Femur (tissue), 1 donor: ENCODE data around the gene PRKAR1B.
"Not testable (repeated sequence)": the region's sequence is repeated elsewhere in the genome, so short reads cannot be mapped to it uniquely, and the experiment has no call there.

Experiments
- DNase-seq: peaks from one replicate; pipeline ENCODE4 v3.0.0-alpha.2; 2017

PRKAR1B gene

GRCh38 chr7:619368-619840, 107.7 kb downstream of the PRKAR1B start:
- DNase-seq = no peak

GRCh38 chr7:618539-619367, 108.3 kb downstream of the PRKAR1B start:
- DNase-seq = no peak

DNA sequence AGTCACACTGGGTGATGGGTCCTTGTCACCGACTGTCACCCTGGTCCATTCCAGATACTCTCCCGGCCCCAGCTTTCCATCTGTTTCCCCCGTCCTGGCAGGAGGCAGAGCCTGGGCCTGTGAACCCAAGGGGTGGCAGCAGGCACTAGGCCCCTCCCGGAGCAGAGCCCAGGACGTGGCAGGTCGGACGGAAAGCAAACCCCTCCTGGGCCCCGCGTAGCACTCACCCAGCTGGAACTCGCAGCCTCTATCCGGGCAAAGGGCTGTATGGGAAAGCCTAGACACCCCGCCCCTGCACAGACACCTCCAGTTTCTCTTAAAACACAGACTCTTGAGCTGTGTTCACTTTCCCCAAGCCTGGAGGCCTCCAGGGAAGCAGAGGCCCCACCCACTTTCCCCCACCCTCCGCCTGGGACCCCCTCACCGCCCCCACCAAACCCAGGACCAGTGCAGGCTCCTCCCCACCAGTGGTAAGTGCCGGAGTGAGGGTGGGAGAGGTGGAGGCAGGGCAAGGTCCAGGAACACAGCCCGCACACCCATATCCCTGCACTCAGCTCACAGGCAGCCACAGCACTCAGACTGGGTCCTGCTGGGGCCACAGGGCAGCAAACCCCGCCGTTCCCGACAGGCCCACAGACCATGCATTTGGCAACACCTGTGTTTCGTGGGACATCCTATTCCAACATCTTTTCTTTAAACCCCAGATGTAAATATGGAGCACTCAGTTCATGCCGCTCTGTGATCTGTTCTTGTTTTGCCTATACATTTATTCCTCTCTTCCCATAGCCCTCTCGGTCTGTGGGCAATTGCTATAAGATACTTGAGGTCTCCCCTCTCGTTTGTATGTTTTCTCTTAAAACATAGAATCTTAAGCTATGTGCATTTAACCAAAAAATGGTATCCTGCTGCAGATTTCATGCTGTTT, 109.2 kb downstream of the PRKAR1B start:
- no peak for DNase-seq

GRCh38 chr7:613442-614140, 113.5 kb downstream of the PRKAR1B start:
- DNase-seq = no peak

GRCh38 chr7:611837-612236, 115.2 kb downstream of the PRKAR1B start:
- DNase-seq = not testable (repeated sequence)

DNA sequence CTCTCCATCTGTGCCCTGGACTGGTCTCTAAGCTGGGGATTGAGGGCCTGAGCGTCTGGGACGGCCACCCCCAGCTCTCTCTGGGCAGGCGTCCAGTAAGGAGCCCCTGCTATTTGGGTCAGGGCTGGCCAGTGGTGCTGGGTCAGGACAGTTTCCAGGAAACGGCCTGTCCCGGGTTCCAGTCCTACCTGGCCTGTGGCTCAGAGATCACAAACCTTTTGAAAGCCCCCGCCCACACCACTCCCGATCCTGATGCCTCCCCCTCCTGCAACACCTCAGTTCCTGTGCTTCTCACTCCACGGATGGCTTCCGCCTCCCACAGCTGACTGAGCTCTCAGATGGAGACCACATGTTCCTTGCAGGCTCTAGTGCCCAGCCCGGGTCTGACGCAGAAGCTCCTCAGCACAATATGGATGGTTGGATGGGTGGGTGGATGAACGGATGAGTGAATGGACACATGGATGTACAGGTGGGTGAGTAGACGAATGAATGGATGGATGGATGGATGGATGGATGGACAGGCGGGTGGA, 115.7 kb downstream of the PRKAR1B start:
- DNase-seq = no peak

DNA sequence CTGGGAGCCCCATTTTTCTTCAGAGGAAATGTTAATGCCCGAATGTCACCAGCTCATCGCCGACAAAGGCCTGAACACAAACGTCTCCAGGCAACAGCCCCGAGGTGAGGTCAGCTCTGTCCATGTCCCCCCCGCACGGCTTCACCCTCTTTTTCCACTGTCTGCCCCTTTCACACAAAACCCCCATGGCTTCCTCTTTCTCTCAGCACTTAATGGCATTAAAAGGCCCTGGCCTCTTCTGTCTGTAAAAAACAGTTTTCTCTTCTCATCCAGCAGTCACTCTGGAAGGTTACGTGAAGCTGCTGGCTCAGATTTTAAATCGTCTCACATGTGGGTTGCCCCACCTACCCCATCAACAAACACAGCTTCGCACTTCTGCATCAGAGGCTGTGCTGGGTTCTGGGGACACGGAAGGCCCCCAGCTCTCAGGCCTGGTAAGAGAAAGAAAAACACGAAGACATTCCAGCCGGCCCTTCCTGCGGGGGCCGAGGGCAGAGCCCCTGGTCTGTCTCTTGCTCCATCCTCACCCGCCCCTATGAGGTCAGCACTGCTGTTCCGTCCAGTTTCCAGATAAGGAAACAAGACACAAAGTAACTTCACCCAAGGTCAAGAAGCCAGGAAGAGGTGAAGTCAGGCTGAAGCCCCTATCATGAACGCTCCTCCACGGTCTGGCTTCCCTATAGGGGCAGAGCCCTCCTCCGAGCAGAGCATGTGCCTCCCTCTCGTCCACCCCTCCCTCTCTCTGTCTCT, 116.4 kb downstream of the PRKAR1B start:
- DNase-seq = no peak

- DNase-seq = no peak
Measured at GRCh38 chr7:610141-610530, 116.9 kb downstream of the PRKAR1B start.

- DNase-seq = no peak
Measured at GRCh38 chr7:609365-609764, 117.7 kb downstream of the PRKAR1B start.

GRCh38 chr7:608954-609353, 118.1 kb downstream of the PRKAR1B start:
- no peak for DNase-seq

DNA sequence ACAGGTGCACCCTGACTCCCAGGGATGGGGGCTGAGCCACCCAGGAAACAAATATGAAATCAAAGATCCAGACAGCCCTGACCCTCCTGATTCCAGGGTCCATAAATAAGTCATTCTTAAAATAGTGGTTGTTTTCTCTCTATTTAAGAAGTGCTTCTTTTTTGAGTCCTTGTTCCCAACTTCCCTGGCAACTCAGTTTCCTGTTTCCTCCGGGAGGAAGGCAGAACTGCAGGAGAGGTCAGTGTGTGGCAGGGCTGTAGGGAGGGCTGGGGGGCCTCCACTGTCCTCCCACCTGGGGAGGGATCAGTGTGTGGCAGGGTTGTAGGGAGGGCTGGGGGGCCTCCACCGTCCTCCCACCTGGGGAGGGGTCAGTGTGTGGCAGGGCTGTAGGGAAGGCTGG, 118.7 kb downstream of the PRKAR1B start:
- DNase-seq = no peak

DNA sequence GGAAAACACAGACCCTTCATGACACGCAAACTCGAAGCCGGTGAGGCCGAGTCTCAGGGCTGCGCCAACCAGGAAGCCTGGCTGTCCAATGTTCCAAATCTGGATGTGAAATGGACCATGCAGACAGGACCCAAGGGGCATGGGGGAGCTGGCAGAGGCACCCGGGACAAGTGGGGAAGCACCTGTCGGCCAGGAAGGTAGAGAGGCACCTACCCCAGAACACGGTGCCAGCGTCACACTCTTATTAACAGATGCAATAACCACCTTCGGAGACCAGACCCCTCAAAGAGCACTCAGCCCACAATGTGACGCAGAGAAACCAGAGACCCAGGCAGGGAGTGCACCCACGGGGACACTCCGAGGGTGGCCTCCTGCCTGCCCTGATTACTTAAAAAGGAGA, 119.1 kb downstream of the PRKAR1B start:
- no peak for DNase-seq

- no peak for DNase-seq
Measured at GRCh38 chr7:605661-606450, 121.2 kb downstream of the PRKAR1B start.

DNA sequence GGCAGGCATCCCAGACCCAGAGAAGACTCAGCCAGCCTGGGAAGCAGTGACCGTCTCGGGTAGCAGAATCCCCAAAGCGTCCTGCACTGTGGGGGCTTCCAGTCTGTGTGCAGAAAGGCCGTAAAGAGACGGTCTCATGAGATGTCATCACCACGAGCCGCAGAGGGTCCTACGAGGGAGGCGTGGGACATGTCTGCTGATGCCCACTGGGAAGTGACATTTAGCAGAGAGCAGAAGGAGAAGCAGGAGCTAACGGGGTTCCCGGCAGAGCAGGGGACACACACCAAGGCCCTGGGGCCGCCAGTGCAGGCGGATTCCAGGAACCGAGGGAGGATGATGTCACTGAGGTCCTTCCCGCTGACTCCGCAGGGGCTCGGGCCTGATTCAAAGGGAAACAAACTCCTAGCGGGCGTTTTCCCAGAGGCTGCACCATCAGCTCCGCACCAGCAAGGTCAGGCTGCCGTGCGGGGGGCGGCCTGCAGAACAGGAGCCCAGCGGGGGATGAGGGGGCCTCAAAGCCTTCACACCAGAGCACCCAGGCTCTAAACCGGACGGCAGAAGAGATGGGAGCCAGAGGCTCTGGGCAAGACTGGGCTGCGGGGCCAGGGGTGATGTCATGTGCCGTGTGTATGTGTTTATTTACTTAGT, 122.1 kb downstream of the PRKAR1B start:
- DNase-seq = peak; percentile 20

GRCh38 chr7:604001-604883, 122.8 kb downstream of the PRKAR1B start:
- peak; percentile 86 for DNase-seq

- peak; percentile 16 for DNase-seq
Measured at GRCh38 chr7:603152-603951, 123.7 kb downstream of the PRKAR1B start.

DNA sequence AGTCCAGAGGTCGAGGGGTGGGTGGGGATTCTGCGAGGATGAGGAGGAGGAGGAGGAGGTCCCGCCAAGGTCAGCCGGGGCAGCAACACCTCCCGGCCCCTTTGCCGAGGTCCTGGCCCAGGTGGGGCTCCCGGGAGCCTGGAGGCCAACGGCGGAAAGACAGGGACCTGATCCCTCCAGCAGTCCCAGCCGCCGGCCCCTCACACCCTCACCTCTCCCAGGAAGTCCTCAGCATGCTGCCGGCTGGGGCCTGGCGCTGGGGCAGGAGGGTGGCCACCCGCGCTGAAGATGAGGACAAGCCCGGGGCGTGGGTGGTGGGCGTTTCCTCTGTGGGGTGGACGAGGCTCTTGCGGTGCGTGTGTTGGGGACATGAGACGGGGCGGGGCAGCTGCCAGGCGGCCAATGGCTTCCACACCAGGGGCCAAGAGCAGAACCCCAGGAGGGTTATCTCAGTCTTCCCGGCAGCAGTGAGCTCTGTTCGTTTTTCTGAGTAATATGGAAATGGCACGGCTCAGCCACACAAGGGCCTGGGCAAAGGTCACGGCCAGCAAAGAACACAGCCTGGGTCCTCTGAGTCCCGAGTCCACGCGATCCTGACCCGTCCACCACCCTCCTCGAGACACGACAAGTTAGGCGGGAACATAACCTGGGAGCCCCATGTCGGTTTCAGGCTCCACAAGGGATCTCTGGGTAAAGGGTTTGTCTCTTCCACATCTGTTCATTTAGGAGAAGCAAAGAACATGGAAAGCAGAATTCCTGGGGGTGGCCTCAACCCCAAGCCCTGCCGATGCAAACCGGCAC, 124.5 kb downstream of the PRKAR1B start:
- DNase-seq = no peak
